ENCODE results near the gene LRRC15.

Gene LRRC15

DNA sequence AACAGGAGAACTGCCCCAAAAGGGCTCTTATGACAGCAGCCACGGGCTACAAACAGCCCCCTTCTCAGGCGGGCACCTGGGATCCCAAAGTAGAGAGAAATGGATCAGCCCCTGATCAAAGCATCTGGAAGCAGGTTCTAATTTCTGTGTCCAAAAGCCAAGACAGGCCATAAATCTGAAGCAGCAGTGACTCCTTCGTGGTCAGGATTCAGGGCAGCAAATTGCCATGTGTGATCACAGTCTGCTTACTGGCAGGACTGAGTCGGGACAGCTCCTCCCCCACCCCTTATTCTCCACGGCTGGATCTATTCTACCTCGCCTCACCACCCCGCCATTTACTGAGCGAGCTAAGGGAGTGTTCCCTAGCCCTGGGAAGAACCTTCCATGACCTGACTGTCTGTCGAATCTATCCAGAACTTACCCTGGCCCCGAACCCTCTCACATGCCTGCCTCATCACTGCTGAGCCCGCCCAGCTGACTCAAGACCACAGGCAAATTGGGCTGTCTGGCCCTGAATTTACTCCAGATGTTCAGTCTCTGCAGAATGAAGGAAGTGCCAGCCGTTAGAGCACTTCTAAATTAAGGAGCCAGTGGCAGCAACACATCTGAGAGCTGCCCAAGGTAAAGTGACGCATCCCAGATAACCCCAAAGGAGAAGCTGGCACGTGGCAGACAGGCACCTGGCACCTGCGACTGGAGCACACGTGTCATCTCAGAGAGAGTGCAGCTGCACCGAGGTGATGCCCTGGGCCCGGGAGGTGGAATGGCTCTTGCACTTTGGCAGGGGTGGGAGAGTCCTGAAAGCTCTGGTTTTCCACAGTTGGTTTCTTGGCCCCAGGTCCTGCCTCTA is 1.3 kb downstream of the LRRC15 start:
- H3K4me3 ChIP-seq (ENCODE audit: low read depth, low read length), result no peak overlapping the region
- TF ChIP-seq, protein P1, sequence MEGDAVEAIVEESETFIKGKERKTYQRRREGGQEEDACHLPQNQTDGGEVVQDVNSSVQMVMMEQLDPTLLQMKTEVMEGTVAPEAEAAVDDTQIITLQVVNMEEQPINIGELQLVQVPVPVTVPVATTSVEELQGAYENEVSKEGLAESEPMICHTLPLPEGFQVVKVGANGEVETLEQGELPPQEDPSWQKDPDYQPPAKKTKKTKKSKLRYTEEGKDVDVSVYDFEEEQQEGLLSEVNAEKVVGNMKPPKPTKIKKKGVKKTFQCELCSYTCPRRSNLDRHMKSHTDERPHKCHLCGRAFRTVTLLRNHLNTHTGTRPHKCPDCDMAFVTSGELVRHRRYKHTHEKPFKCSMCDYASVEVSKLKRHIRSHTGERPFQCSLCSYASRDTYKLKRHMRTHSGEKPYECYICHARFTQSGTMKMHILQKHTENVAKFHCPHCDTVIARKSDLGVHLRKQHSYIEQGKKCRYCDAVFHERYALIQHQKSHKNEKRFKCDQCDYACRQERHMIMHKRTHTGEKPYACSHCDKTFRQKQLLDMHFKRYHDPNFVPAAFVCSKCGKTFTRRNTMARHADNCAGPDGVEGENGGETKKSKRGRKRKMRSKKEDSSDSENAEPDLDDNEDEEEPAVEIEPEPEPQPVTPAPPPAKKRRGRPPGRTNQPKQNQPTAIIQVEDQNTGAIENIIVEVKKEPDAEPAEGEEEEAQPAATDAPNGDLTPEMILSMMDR (IDR thresholded peaks at IDR 0.05; ENCODE audit: insufficient read depth, low read depth, low read length, missing control alignments), result no peak
- no peak for DNase-seq (ENCODE audit: low read depth)

- DNase-seq (ENCODE audit: low read depth), result no peak
- TF ChIP-seq, protein P1 (IDR thresholded peaks at IDR 0.05; ENCODE audit: insufficient read depth, low read depth, low read length, missing control alignments), result no peak
- H3K4me3 ChIP-seq (ENCODE audit: low read depth, low read length), result no peak overlapping the region
Measured at GRCh38 chr3:194365978-194366490, 3.5 kb downstream of the LRRC15 start.

DNA sequence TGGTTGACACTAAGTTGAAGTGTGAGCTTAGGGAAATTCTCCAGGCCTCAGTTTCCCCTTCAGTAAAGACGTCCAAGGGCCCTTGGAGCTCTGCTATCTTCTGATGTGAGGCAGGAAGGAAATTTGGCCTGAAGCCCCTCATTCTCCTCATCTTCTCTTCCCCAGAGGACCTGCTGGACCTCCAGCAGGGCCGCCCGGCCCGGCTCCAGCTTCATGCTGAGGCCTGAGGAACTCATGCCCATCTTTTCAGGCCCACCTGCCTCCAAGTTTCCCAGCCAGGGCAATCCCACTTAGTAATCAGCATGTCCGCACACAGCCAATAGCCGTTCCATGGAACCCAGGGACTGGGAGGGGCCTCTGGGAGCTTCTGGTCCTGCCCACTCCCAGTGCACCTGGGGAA is 4.0 kb downstream of the LRRC15 start:
- no peak overlapping the region for H3K4me3 ChIP-seq (ENCODE audit: low read depth, low read length)
- TF ChIP-seq, protein P1 (IDR thresholded peaks at IDR 0.05; ENCODE audit: insufficient read depth, low read depth, low read length, missing control alignments), result no peak
- DNase-seq (ENCODE audit: low read depth), result no peak

DNA sequence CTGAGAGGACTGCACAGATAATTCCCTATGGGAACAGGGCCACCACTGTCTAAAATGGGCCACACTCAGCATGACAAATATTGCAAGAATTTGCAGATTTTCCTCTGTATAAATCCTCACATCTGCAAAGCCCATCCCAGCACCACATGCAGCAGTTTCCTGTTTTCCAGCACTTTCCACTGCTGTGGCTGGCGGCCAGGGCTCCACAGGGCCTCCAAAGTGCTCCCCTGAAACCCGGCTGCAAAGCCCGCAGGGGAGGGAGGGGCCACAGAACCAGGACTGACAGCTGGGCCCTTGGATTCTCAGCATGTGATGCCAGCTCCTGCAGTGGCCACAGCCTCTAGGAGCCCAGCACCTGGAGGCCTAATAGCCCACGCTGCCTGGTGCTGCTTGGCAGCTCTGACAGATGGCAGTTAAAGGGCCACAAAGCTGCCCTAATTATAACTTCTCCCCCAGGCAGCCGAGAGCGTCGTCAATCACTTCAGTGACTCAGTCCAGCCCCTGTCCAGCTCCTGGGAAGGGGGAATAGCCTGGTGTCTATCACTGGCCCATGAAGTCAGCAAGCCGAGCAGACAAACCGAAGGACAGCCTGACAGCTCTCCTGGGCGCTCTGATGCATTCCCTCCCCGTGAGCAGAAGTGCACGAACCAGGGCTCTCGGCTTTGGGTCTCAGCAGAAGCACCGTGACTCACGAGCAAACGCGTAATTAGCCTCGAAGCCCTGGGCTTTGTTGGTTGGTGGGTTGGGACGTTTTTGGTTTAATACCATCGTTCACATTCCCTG is 4.7 kb downstream of the LRRC15 start:
- TF ChIP-seq, protein P1 (IDR thresholded peaks at IDR 0.05; ENCODE audit: insufficient read depth, low read depth, low read length, missing control alignments), result no peak
- no peak for DNase-seq (ENCODE audit: low read depth)
- H3K4me3 ChIP-seq (ENCODE audit: low read depth, low read length), result no peak overlapping the region

- H3K4me3 ChIP-seq (ENCODE audit: low read depth, low read length), result no peak overlapping the region
- TF ChIP-seq, protein P1 (IDR thresholded peaks at IDR 0.05; ENCODE audit: insufficient read depth, low read depth, low read length, missing control alignments), result no peak
- no peak for DNase-seq (ENCODE audit: low read depth)
Measured at GRCh38 chr3:194364314-194364651, 5.3 kb downstream of the LRRC15 start.

DNA sequence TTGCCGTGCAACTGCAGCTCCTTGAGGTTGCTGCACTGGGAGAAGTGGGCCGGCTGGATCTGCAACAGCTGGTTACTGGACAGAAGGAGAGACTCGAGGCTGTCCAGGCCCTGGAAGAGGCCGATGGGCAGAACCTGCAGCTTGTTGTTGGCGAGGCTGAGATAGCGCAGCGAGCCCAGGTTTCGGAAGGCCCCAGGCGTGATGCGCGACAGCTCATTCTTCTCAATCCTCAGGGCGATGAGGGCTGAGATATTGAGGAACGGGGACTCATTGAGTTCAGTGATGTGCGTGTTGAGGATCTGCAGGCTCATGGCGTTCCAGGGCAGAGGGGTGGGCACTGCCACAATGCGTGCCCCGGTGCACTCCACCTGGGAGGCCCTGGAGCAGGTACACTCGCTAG is 9.0 kb downstream of the LRRC15 start:
- TF ChIP-seq, protein P1 (IDR thresholded peaks at IDR 0.05; ENCODE audit: insufficient read depth, low read depth, low read length, missing control alignments), result no peak
- H3K4me3 ChIP-seq (ENCODE audit: low read depth, low read length), result no peak overlapping the region
- no peak for DNase-seq (ENCODE audit: low read depth)
